SK-N-SH (cell line): Measurements from ENCODE around the gene FANCM. TPM values are rescaled to one million over a fixed set of nuclear protein-coding genes. Genes with fewer than 3 reads are reported as not detected.

Experiments
- CTCF ChIA-PET: fragments of 300-600, 350-600 bp; formaldehyde crosslinking; extraction: SDS; loops from one replicate; lab custom pipeline; 2021; lab: Yijun Ruan, JAX
- POLR2A ChIA-PET: fragments of 350-600 bp; sonication (Branson Sonifier 250); formaldehyde crosslinking; extraction: SDS; loops from one replicate; lab custom pipeline; 2020; ENCODE audit warnings: antibody characterized with exemption, inconsistent platforms; lab: Yijun Ruan, JAX
- DNase-seq: peaks from one replicate; pipeline ENCODE4 v3.0.0; 2012
- H2AFZ ChIP-seq: fragments of 200-600 bp; sonication (generic); 2 replicates; pipeline ENCODE4 v1.8.1; 2016; ENCODE audit warnings: antibody characterized with exemption, mild to moderate bottlenecking, low read depth
- H3F3A ChIP-seq: fragments of 200-600 bp; sonication (generic); replicated peaks from 2 replicates; pipeline ENCODE3; 2016; ENCODE audit warnings: antibody characterized with exemption, mild to moderate bottlenecking; ENCODE audit not compliant: insufficient read depth
- H3K27ac ChIP-seq, 2 experiments: fragments of 200-500 bp in 1 of 2; fragments of 200-600 bp in 1 of 2; sonication (Bioruptor generic) in 1 of 2; sonication (generic), shearing (Covaris generic) in 1 of 2; 2 replicates each; pipeline versions ENCODE4 v1.5.1 to v1.6.1; 2014 to 2016; ENCODE audit warnings: low read depth in 2 of 2, inconsistent platforms in 1 of 2, low read length in 1 of 2, mild to moderate bottlenecking in 1 of 2, mixed read lengths in 1 of 2
- H3K27me3 ChIP-seq: fragments of 200-600 bp; sonication (generic), shearing (Covaris generic); 2 replicates; pipeline ENCODE4 v1.6.1; 2016; ENCODE audit warnings: mixed run types; ENCODE audit not compliant: insufficient read depth
- H3K36me3 ChIP-seq, 2 experiments: fragments of 200-500 bp in 1 of 2; fragments of 200-600 bp in 1 of 2; sonication (Bioruptor generic) in 1 of 2; sonication (generic) in 1 of 2; replicated peaks in 1 of 2; 2 replicates each; pipeline versions ENCODE3 to v1.5.1; 2014 to 2016; ENCODE audit warnings: low read length in 1 of 2, mild to moderate bottlenecking in 1 of 2; ENCODE audit not compliant: insufficient read depth in 2 of 2, control insufficient read depth in 1 of 2
- H3K4me1 ChIP-seq, 2 experiments: fragments of 200-500 bp in 1 of 2; fragments of 200-600 bp in 1 of 2; sonication (Bioruptor generic) in 1 of 2; sonication (generic), shearing (Covaris generic) in 1 of 2; 2 replicates each; pipeline versions ENCODE4 v1.5.1 to v1.6.1; 2014 to 2016; ENCODE audit warnings: low read depth in 1 of 2, low read length in 1 of 2, mixed run types in 1 of 2; ENCODE audit not compliant: insufficient read depth in 2 of 2, control insufficient read depth in 1 of 2
- H3K4me2 ChIP-seq: fragments of 200-600 bp; sonication (generic), shearing (Covaris generic); 2 replicates; pipeline ENCODE4 v1.6.1; 2017; ENCODE audit warnings: mixed run types
- H3K4me3 ChIP-seq, 2 experiments: fragments of 200-500 bp in 1 of 2; fragments of 200-600 bp in 1 of 2; sonication (Bioruptor generic) in 1 of 2; sonication (generic), shearing (Covaris generic) in 1 of 2; 2 replicates each; pipeline versions ENCODE4 v1.5.1 to v1.8.1; 2014 to 2016; ENCODE audit warnings: low read depth in 2 of 2, inconsistent platforms in 1 of 2, low read length in 1 of 2, mild to moderate bottlenecking in 1 of 2, mixed read lengths in 1 of 2, moderate library complexity in 1 of 2
- H3K79me2 ChIP-seq: fragments of 200-600 bp; sonication (generic); 2 replicates; pipeline ENCODE4 v1.8.1; 2017; ENCODE audit warnings: mild to moderate bottlenecking; ENCODE audit not compliant: insufficient read depth
- H3K9ac ChIP-seq: fragments of 200-600 bp; sonication (generic); 2 replicates; pipeline ENCODE4 v1.6.1; 2017; ENCODE audit warnings: mixed run types
- H3K9me2 ChIP-seq: fragments of 200-600 bp; sonication (generic); 2 replicates; pipeline ENCODE4 v1.6.1; 2017; ENCODE audit warnings: mixed run types
- H3K9me3 ChIP-seq: fragments of 200-600 bp; sonication (generic); 2 replicates; pipeline ENCODE4 v1.6.1; 2017; ENCODE audit warnings: mixed run types, mild to moderate bottlenecking, moderate library complexity
- H4K20me1 ChIP-seq: fragments of 200-600 bp; sonication (generic); 2 replicates; pipeline ENCODE4 v1.6.1; 2017; ENCODE audit warnings: mild to moderate bottlenecking, mixed run types; ENCODE audit not compliant: insufficient read depth
- FOXJ3 ChIP-seq: sonication (generic); formaldehyde crosslinking; IDR thresholded peaks from 2 replicates; pipeline ENCODE4 v1.5.1; 2020; ENCODE audit warnings: mild to moderate bottlenecking, missing genetic modification reagents
- FOXM1 ChIP-seq: IDR thresholded peaks from 2 replicates; pipeline ENCODE4 v1.4.0; 2012; ENCODE audit warnings: low read depth, mild to moderate bottlenecking
- GABPA ChIP-seq: IDR thresholded peaks from 2 replicates; pipeline ENCODE4 v1.4.0; 2012; ENCODE audit warnings: low read depth, mild to moderate bottlenecking
- MAX ChIP-seq: IDR thresholded peaks from 2 replicates; pipeline ENCODE4 v1.4.0; 2012; ENCODE audit warnings: low read depth
- MEF2A ChIP-seq: IDR thresholded peaks from 2 replicates; pipeline ENCODE4 v1.4.0; 2012; ENCODE audit warnings: low read depth, borderline replicate concordance
- NFIC ChIP-seq: IDR thresholded peaks from 2 replicates; pipeline ENCODE4 v1.4.0; 2012; ENCODE audit warnings: borderline replicate concordance
- NRF1 ChIP-seq: IDR thresholded peaks from 2 replicates; pipeline ENCODE4 v1.6.1; 2012; ENCODE audit warnings: low read depth, mild to moderate bottlenecking, low read length
- POLR2AphosphoS5 ChIP-seq: IDR thresholded peaks from 2 replicates; pipeline ENCODE4 v1.6.1; 2012; ENCODE audit warnings: low read depth, low read length
- RAD21 ChIP-seq: IDR thresholded peaks from 2 replicates; pipeline ENCODE4 v1.6.1; 2012; ENCODE audit warnings: mild to moderate bottlenecking, low read length
- RCOR1 ChIP-seq: fragments of 150-350 bp; IDR thresholded peaks from 2 replicates; pipeline ENCODE4 v1.6.1; 2017; ENCODE audit warnings: antibody characterized with exemption, low read length
- REST ChIP-seq: IDR thresholded peaks from 2 replicates; pipeline ENCODE4 v1.6.1; 2012; ENCODE audit warnings: mild to moderate bottlenecking, low read depth, low read length, moderate library complexity
- SIN3A ChIP-seq: IDR thresholded peaks from 2 replicates; pipeline ENCODE4 v1.6.1; 2012; ENCODE audit warnings: low read depth, mild to moderate bottlenecking, low read length, moderate library complexity, borderline replicate concordance
- SMC3 ChIP-seq: IDR thresholded peaks from 2 replicates; pipeline ENCODE4 v1.6.1; 2012; ENCODE audit warnings: low read depth, low read length, improper control_type of control experiment
- TAF1 ChIP-seq: IDR thresholded peaks from 2 replicates; pipeline ENCODE4 v1.6.1; 2012; ENCODE audit warnings: low read depth, mild to moderate bottlenecking, low read length, moderate library complexity, borderline replicate concordance
- TCF12 ChIP-seq: IDR thresholded peaks from 2 replicates; pipeline ENCODE4 v1.4.0; 2012
- USF2 ChIP-seq: fragments of 150-350 bp; IDR thresholded peaks from 2 replicates; pipeline ENCODE4 v1.6.1; 2017; ENCODE audit warnings: antibody characterized with exemption, low read length, low read depth, borderline replicate concordance
- YY1 ChIP-seq: IDR thresholded peaks from 2 replicates; pipeline ENCODE4 v1.4.0; 2012; ENCODE audit warnings: low read depth, mild to moderate bottlenecking
- WGBS: methylation state at CpG from one replicate; pipeline ENCODE4 v1.1.6; 2017; ENCODE audit warnings: low lambda C conversion rate; 5-methylcytosine and 5-hydroxymethylcytosine counted together
- polyA plus RNA-seq, 3 experiments: library from polyadenylated mRNA; depleted of rRNA; stranded (reverse); fragments of >200 nt; gene quantifications; 2 replicates each; pipeline ENCODE4 v1.2.3, GENCODE V29; 2012

Gene FANCM
- polyA plus RNA-seq, 1 of the 3 experiments (the other 2 are of a cell fraction): 0.67 TPM

- no peak for TF ChIP-seq REST
Measured at GRCh38 chr14:45134051-45134958, 1.4 kb upstream of the FANCM start, which contains the start of gene FKBP3 (continued).

- POLR2A ChIA-PET: no interaction called here
- peak overlapping the region; percentile 63 for H3K9ac ChIP-seq
- peak overlapping the region; percentile 74 for H3K4me2 ChIP-seq
Measured at GRCh38 chr14:45135156-45135555, 574 bp upstream of the FANCM start.

More at GRCh38 chr14:45135156-45135555, 574 bp upstream of the FANCM start:
- H3K27ac ChIP-seq: peak overlapping the region; percentile 72 to 73
- DNase-seq: no peak
- TF ChIP-seq NFIC: no peak
- TF ChIP-seq RCOR1: no peak
- no peak for TF ChIP-seq GABPA
- no peak for TF ChIP-seq FOXM1
- TF ChIP-seq MAX: no peak
- no peak for TF ChIP-seq USF2
- TF ChIP-seq MEF2A: no peak
- TF ChIP-seq FOXJ3 (CRISPR knock-in tag): no peak
- no peak for TF ChIP-seq YY1
- TF ChIP-seq SIN3A: no peak
- TF ChIP-seq POLR2AphosphoS5: no peak
- TF ChIP-seq REST: no peak
- no peak for TF ChIP-seq TAF1
- TF ChIP-seq TCF12: no peak
- no peak for TF ChIP-seq SMC3
- no peak for TF ChIP-seq RAD21
- no peak for TF ChIP-seq NRF1
- TF ChIP-seq, all 33 proteins: peak for 0
- peaks cover 68% of the 10 kb centered on the region for H3K79me2 ChIP-seq
- CTCF ChIA-PET: interaction anchor here (0.6 to 1.1 kb wide), 2 partner anchors 57 to 223 kb away, joined by 3 read pairs; no protein-coding TSS in a partner anchor
- H3K9me3 ChIP-seq: no peaks in the 10 kb centered on the region
- H2AFZ ChIP-seq: peak overlapping the region; percentile 86
- no peaks in the 10 kb centered on the region for H3K27me3 ChIP-seq
- peak overlapping the region; percentile 68 to 77 for H3K4me3 ChIP-seq
- no peaks in the 10 kb centered on the region for H3K9me2 ChIP-seq
- peaks cover 5% of the 10 kb centered on the region for H3F3A ChIP-seq
- H3K4me1 ChIP-seq: no peaks in the 10 kb centered on the region; a peak in 3 of 4 replicates
- under 1% methylated on average over 7 of the region's 7 CpGs for WGBS
- no peaks in the 10 kb centered on the region for H3K36me3 ChIP-seq
- no peaks in the 10 kb centered on the region for H4K20me1 ChIP-seq
